HG02763 (cell line): ENCODE measurements around the gene TTC3.

Experiments
- ATAC-seq: cut with Tn5 transposase; IDR thresholded peaks from one replicate; pipeline ENCODE4 v1.9.1; 2021; ENCODE audit warnings: mild to moderate bottlenecking, moderate library complexity; ENCODE audit not compliant: unreplicated experiment

Gene TTC3

DNA sequence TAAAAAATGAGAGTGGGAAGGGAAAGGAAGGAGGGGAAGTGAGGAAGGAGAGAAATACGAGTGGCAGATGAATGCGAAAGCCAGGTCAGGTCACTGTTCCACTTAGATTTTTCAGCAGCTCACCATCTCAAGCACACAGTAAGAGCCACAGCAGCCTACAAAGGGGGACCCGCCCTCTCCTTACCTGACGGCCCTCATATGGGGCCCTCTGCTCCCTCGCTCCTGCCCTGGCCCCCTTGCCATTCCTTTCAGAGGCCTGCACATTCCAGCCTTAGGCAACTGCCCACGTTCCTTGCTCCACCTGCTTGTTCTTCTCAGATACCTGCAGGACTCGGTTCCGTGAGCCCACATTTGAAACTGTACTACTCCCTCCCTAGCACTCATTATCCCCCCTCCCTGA is 172.1 kb downstream of the TTC3 start:
- no peak for ATAC-seq

DNA sequence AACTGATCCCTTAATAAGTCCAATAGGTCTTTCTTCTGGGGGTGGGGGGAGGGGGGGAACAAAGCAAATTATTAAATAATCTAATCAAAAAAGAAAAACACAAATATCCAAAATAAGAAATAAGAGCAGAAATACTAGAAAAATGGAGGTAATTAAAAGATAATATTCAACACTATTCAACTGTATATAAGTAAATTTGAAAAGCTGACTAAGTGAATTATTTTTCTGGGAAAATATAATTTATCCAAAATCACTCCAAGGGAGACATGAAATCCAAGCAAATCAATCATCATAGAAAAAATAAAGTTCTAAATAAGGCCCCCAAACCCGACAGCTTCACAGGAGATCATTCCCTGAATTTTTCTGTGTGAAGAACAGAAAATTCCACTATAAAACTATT is 175.2 kb downstream of the TTC3 start:
- ATAC-seq: no peak

DNA sequence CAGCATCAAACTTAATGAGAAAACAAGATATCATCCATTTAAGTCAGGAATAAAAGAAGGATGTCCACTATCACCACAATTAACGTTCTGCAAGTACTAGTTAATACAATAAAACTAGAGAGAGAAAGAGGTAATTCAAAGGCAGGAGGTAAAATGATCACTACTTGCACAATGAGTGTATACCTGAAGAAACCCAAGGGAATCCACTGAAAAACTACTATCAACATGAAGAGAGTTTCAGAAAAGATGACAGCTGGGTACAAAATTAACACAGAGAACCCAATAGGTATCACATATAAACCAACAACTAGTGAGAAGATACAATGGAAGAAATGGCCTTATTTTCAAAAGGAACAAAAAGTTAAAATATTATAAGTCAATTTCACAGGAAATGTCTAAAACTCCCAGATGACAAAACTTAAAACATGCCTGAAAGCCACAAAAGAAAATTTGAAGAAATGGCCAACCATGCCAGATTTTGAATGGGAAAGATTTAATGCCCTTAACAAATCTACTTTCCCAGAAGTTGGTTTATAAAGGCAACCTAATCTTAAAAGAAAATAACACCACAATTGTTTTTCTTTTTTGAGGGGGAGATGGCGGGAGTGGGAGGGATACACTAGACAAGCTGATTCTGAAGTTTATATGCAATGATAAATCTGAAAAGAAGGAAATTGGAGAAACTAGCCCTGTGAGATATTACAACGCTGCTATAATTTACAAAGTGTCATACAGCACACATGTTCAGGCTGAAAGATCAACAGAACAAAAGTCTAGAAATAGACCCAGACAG is 176.3 kb downstream of the TTC3 start:
- ATAC-seq: no peak

DNA sequence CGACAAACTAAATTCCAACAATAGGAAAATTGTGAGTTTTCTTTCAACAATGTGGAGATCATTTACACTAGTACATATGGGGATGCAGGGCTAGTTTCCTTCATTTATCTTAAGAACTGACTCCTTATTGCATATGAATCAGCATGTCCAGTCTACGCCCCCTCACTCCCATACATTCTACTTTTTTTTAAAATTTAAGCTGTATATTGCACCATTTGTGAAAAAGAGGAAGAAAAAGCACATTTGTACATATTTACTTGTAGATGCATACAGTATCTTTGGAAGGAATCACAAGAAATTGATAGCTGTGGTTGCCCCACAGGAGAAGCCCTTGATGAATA is 178.2 kb downstream of the TTC3 start:
- ATAC-seq: no peak
